Mucosa of descending colon (tissue), 3 donors: Measurements from ENCODE around the gene MCEMP1. TPM values are rescaled to one million over a fixed set of nuclear protein-coding genes. Genes with fewer than 3 reads are reported as not detected.
"Not testable (repeated sequence)": the region's sequence is repeated elsewhere in the genome, so short reads cannot be mapped to it uniquely, and the experiment has no call there.

Source experiments
- ATAC-seq: fragments of 200-7000 bp; cut with Tn5 transposase; one replicate; pipeline ENCODE4 v1.9.1; 2020; ENCODE audit warnings: mild to moderate bottlenecking, moderate library complexity
- DNase-seq, 3 donors: peaks; one replicate each; pipeline ENCODE4 v3.0.0-alpha.2; 2020
- H3K36me3 ChIP-seq: fragments of 200-600 bp; one replicate; pipeline ENCODE4 v1.8.0; 2021; ENCODE audit warnings: low read depth, mild to moderate bottlenecking
- H3K4me1 ChIP-seq: fragments of 200-600 bp; one replicate; pipeline ENCODE4 v1.8.0; 2021; ENCODE audit warnings: low read depth, mild to moderate bottlenecking
- H3K4me3 ChIP-seq: fragments of 200-600 bp; one replicate; pipeline ENCODE4 v1.8.0; 2021; ENCODE audit warnings: mild to moderate bottlenecking
- H3K9me3 ChIP-seq: fragments of 200-600 bp; one replicate; pipeline ENCODE4 v1.8.0; 2021; ENCODE audit warnings: mild to moderate bottlenecking
- CTCF ChIP-seq: fragments of 200-600 bp; IDR thresholded peaks from one replicate; pipeline ENCODE4 v1.8.0; 2022; ENCODE audit warnings: antibody characterized with exemption, mild to moderate bottlenecking
- intact Hi-C, 2 donors: fragments of 100-400 bp; cut with DNase I in 1 of 2; cut with micrococcal nuclease in 1 of 2; formaldehyde crosslinking; loops; one replicate each; pipeline versions ENCODE4 v1.11.0 to v1.11.1; 2022; cut with DNase I, micrococcal nuclease
- total RNA-seq, 3 donors: library from RNA; stranded (reverse); fragmentation: NEBNext Ultra II Directional in 2 of 3; extraction: Animal tissue kit (Norgen Biotek cat#: 25700) in 2 of 3; gene quantifications; one replicate each; pipeline versions ENCODE4 v1.2.1 to v1.2.4, GENCODE V29; 2021 to 2023
- donor health status: DM: no; HTN: no; CAD: no; lungs with moderate emphysema.
- donor health status: DM: no; HTN: no; CAD: no.
- donor health status: DM: no; HTN: yes; CAD: no.

The MCEMP1 gene
- total RNA-seq, 3 donors from 2014 or later, result 0.36 to 0.38 TPM; not detected in 1

- Histone ChIP-seq H3K9me3 (no peaks in the 10 kb centered on the region), H3K4me3 (no peak overlapping the region), H3K4me1 (no peaks in the 10 kb centered on the region), H3K36me3 (no peaks in the 10 kb centered on the region)
- no peak for ATAC-seq
- intact Hi-C loops, result no loop called here
- peak in 1 of 3 donors; percentile 30 for DNase-seq
- no peak for TF ChIP-seq CTCF
These were observed 34.4 kb upstream of the MCEMP1 start for GRCh38 chr19:7642295-7643030.

GRCh38 chr19:7643031-7643415 is 33.9 kb upstream of the MCEMP1 start:
- H3K4me3 ChIP-seq, result no peak overlapping the region
- no peak for TF ChIP-seq CTCF
- no peaks in the 10 kb centered on the region for H3K4me1 ChIP-seq
- H3K36me3 ChIP-seq, result no peaks in the 10 kb centered on the region
- ATAC-seq (no peak), DNase-seq (peak in 1 of 3 donors; percentile 20)
- intact Hi-C loops, result no loop called here
- H3K9me3 ChIP-seq, result no peaks in the 10 kb centered on the region

GRCh38 chr19:7643629-7644549 is 33.0 kb upstream of the MCEMP1 start:
- H3K36me3 ChIP-seq, H3K4me1 ChIP-seq, H3K4me3 ChIP-seq, intact Hi-C loops, H3K9me3 ChIP-seq: not testable (repeated sequence)
- DNase-seq (peak in 1 of 3 donors; percentile 53), ATAC-seq (peak; percentile 46)

- Histone ChIP-seq H3K36me3 (no peaks in the 10 kb centered on the region), H3K4me1 (no peaks in the 10 kb centered on the region), H3K4me3 (no peak overlapping the region), H3K9me3 (no peaks in the 10 kb centered on the region)
- DNase-seq (peak in 1 of 3 donors; percentile 27), ATAC-seq (no peak)
- TF ChIP-seq CTCF, result no peak
- intact Hi-C loops, result no loop called here
These were observed 32.4 kb upstream of the MCEMP1 start for GRCh38 chr19:7644550-7644877.

- H3K9me3 ChIP-seq, result no peaks in the 10 kb centered on the region
- DNase-seq, result peak in 1 of 3 donors; percentile 30
- H3K36me3 ChIP-seq, result no peaks in the 10 kb centered on the region
- no peak for ATAC-seq
- intact Hi-C loops, result no loop called here
- H3K4me1 ChIP-seq, result no peaks in the 10 kb centered on the region
- H3K4me3 ChIP-seq, result no peak overlapping the region
- TF ChIP-seq CTCF, result no peak
These were observed 31.7 kb upstream of the MCEMP1 start for GRCh38 chr19:7645163-7645562.
